AG04449 (cell line): ENCODE data around the gene AJUBA.

ENCODE experiments used
- CTCF ChIA-PET: fragments of 350-600 bp; formaldehyde crosslinking; extraction: SDS; loops from one replicate; lab custom pipeline; 2021; ENCODE audit warnings: antibody characterized with exemption; lab: Yijun Ruan, JAX
- POLR2A ChIA-PET: fragments of 400-600, 350-600 bp; formaldehyde crosslinking; extraction: SDS; loops from one replicate; lab custom pipeline; 2020; ENCODE audit warnings: antibody characterized with exemption, inconsistent platforms; lab: Yijun Ruan, JAX
- DNase-seq: peaks from one replicate; pipeline ENCODE4 v3.0.0-alpha.2; 2010; ENCODE audit warnings: low read depth, low spot score
- H3K4me3 ChIP-seq: 2 replicates; pipeline ENCODE4 v1.5.1; 2011; ENCODE audit warnings: low read depth, mild to moderate bottlenecking, control low read depth, low read length
- TF ChIP-seq, protein P1 (sequence below): IDR thresholded peaks from one replicate; pipeline ENCODE4 v1.5.1; 2011; ENCODE audit warnings: mild to moderate bottlenecking, moderate library complexity, low read length, control low read depth, inconsistent platforms; ENCODE audit not compliant: insufficient read depth; ENCODE audit errors: missing control alignments

The AJUBA gene

DNA sequence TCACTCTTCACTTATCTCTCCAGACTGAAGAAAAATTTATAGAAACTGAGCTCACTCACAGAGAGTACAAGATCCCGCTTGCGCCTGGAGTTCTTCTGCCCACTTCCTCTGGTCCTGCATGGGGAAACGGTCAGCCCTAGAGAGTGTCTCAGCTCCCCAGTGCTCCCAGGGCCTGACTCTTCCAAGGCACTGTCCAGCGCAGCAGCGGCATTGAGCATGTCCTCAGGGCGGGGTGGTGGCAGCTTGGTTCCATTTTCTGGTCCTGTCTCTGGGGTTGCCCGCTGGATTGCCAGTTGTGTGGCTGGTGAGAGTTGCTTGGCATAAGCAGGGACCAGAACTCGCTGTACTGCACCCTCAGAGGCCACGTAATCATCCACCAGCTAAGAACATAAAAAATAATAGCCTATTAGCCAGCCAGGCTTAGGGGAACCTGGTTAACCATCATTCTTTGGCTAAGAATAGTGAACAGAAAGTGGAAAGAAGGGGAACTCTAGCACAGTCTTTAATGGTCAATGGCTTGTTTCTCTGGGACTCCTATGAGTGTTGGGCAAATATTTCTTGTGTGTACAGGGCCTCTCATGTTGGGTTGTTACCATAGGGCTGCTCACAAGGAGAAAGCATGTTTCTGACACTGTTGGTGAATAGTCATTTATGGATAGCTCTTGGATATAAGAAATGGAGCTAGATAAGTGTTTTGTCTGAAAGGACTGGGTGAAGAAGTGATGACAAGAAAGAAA is 13.7 kb upstream of the AJUBA start:
- TF ChIP-seq, protein P1, sequence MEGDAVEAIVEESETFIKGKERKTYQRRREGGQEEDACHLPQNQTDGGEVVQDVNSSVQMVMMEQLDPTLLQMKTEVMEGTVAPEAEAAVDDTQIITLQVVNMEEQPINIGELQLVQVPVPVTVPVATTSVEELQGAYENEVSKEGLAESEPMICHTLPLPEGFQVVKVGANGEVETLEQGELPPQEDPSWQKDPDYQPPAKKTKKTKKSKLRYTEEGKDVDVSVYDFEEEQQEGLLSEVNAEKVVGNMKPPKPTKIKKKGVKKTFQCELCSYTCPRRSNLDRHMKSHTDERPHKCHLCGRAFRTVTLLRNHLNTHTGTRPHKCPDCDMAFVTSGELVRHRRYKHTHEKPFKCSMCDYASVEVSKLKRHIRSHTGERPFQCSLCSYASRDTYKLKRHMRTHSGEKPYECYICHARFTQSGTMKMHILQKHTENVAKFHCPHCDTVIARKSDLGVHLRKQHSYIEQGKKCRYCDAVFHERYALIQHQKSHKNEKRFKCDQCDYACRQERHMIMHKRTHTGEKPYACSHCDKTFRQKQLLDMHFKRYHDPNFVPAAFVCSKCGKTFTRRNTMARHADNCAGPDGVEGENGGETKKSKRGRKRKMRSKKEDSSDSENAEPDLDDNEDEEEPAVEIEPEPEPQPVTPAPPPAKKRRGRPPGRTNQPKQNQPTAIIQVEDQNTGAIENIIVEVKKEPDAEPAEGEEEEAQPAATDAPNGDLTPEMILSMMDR: no peak
- no peak overlapping the region for H3K4me3 ChIP-seq
- DNase-seq: no peak
- ChIA-PET POLR2A (interaction anchor here (1.2 to 1.9 kb wide), 2 partner anchors 11 to 62 kb away, joined by 9 to 14 read pairs; partner anchors contain the start of gene CDH24), CTCF (interaction anchor here (0.6 to 32.7 kb wide), 23 partner anchors 8 to 439 kb away, joined by 3 to 1423 read pairs (median 8); partner anchors contain the start of genes ACIN1, AJUBA, C14orf119 and CDH24)

DNA sequence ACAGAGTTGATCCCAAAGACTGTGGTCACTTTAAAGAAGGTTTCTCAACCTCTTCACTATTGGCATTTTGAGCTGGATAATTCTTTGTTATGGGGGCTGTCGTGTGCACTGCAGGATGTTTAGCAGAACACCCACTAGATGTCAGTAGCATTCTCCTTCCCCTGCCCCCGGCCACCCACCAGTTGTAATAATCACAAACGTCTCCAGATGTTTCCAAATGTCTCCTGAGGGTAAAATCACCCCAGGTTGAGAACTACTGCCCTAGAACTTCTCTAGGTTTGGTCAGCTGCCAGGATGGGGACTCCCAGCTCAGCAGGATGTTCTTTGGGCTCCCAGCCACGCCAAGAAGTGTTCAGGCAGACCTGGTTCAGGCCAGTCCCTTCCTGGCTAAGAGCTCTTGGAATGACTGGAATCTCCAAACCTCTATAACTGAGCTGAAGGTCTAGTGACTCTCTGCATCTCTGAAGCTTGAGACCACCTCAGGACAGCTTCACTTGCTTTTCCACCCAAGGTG is 12.5 kb upstream of the AJUBA start:
- H3K4me3 ChIP-seq: no peak overlapping the region
- ChIA-PET CTCF (interaction anchor here (0.6 to 32.7 kb wide), 31 partner anchors 9 to 614 kb away, joined by 3 to 1423 read pairs (median 7); partner anchors contain the start of genes ACIN1, AJUBA, C14orf119 and CDH24), POLR2A (interaction anchor here (0.6 to 2.0 kb wide), 5 partner anchors 9 to 63 kb away, joined by 4 to 14 read pairs (median 5); partner anchors contain the start of gene CDH24)
- no peak for DNase-seq
- TF ChIP-seq, protein P1: peak; percentile 65

DNA sequence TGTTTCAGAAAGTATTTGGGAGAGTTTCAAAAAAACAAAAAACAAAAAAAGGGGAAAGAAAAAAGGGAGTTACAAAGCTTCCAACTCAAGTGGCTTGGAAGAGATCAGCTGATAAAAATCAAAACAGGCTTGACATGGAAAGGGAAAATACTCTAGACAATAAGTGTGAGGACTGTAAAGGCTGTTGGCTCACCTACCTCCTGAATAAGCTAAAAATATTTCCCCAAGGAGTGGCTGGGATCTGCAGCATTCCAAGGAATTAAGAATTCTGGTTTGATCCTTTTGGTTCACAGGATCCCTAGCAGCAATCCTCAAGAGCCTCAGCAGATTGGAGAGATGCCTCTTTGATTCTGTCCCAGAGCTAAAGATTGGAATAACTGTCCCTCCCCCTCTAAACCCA is 11.2 kb upstream of the AJUBA start:
- CTCF ChIA-PET: interaction anchor here (0.9 to 32.7 kb wide), 14 partner anchors 8 to 424 kb away, joined by 3 to 1423 read pairs (median 7); partner anchors contain the start of genes AJUBA, CDH24 and PSMB11
- H3K4me3 ChIP-seq: no peak overlapping the region
- POLR2A ChIA-PET: interaction anchor here (2.0 kb wide), 1 partner anchor 62 kb away, joined by 4 read pairs; no protein-coding TSS in a partner anchor
- DNase-seq: no peak
- TF ChIP-seq, protein P1: no peak

DNA sequence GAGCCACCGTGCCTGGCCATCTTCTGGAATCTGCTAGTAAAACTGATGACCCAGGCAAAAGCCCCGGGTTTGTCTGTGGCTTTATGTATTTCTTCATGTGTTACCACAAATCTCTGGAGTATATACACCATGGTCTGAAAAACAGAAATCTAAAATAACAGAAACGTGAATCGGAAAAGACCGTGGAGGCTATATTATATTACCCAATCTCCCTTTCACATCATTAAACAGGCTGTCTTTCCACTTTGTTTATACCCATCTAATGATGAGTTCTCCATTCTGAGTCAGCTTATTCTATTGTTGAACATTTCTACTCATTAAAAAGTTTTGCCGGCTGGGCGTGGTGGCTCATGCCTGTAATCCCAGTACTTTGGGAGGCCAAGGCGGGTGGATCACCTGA is 9.5 kb upstream of the AJUBA start:
- no peak for DNase-seq
- CTCF ChIA-PET: interaction anchor here (0.8 to 32.7 kb wide), 6 partner anchors 7 to 62 kb away, joined by 3 to 1423 read pairs (median 12); partner anchors contain the start of genes AJUBA, CDH24 and PSMB11
- TF ChIP-seq, protein P1: no peak
- H3K4me3 ChIP-seq: no peak overlapping the region
- POLR2A ChIA-PET: no interaction called here

DNA sequence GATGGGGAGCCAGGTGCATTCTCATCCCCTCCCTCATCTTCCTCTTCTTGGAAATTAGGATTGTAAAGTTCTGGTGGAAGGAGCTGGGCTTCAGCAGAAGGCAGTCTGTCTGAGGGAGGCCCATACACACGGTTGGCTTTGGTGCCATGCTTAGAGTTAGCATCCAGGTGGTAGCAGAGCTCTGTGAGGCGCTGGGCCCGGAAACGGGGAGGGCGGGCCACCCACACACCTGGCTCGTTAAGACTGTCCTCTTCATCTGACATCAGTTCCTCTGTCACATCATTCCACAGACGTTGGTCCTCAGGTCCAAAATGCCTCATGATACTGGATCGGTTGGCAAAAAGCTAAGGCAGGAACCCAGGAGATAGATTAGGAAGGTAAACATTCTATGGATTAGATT is 4.9 kb upstream of the AJUBA start:
- no peak for DNase-seq
- ChIA-PET POLR2A (interaction anchor here (0.8 to 1.1 kb wide), 2 partner anchors 20 to 71 kb away, joined by 3 to 7 read pairs; no protein-coding TSS in a partner anchor), CTCF (interaction anchor here (0.7 to 32.7 kb wide), 37 partner anchors 8 to 603 kb away, joined by 3 to 1423 read pairs (median 10); partner anchors contain the start of genes ACIN1, C14orf119, CDH24 and HAUS4)
- H3K4me3 ChIP-seq: no peak overlapping the region
- TF ChIP-seq, protein P1: no peak
